Measurements from ENCODE around the gene COL1A2. TPM values are rescaled to one million over a fixed set of nuclear protein-coding genes. Genes with fewer than 3 reads are reported as not detected.
A peak's percentile ranks its signal among the peaks of the same experiment; 100 is the strongest.

COL1A2 gene
- total RNA-seq, 3 donors from 2014 or later, result 94.5 to 300 (median 113) TPM

GRCh38 chr7:94398841-94399240 lies 4.1 kb downstream of the COL1A2 start:
- DNase-seq (ENCODE audit: low spot score in 2 of 2), result no peak
- peak overlapping the region; percentile 1 to 9 (median 5) for H3K4me3 ChIP-seq
- H3K27me3 ChIP-seq, result no peaks in the 10 kb centered on the region
- intact Hi-C loops (cut with DNase I; ENCODE audit: low total_unique reads), result no loop called here
- H3K36me3 ChIP-seq, result no peaks in the 10 kb centered on the region
- no peak overlapping the region for H3K27ac ChIP-seq
- H3K9me3 ChIP-seq, result no peaks in the 10 kb centered on the region
- TF ChIP-seq POLR2A (IDR thresholded peaks at IDR 0.05) (no peak), POLR2AphosphoS5 (IDR thresholded peaks at IDR 0.05) (no peak), CTCF (IDR thresholded peaks at IDR 0.05) (no peak)
- no peaks in the 10 kb centered on the region for H3K4me1 ChIP-seq

GRCh38 chr7:94400022-94400421 lies 5.3 kb downstream of the COL1A2 start:
- Histone ChIP-seq H3K9me3 (no peaks in the 10 kb centered on the region), H3K27me3 (no peaks in the 10 kb centered on the region), H3K4me3 (peak overlapping the region in 2 of 3 donors; percentile 8 to 47), H3K27ac (peak overlapping the region; percentile 27 to 56), H3K36me3 (no peaks in the 10 kb centered on the region), H3K4me1 (no peaks in the 10 kb centered on the region)
- no peak for DNase-seq (ENCODE audit: low spot score in 2 of 2)
- TF ChIP-seq POLR2AphosphoS5 (IDR thresholded peaks at IDR 0.05) (no peak), POLR2A (IDR thresholded peaks at IDR 0.05) (no peak), CTCF (IDR thresholded peaks at IDR 0.05) (no peak)
- intact Hi-C loops (cut with DNase I; ENCODE audit: low total_unique reads), result no loop called here

GRCh38 chr7:94400643-94401427 lies 6.1 kb downstream of the COL1A2 start:
- Histone ChIP-seq H3K27ac (peak overlapping the region in 1 of 2 donors; percentile 11), H3K4me1 (no peaks in the 10 kb centered on the region), H3K36me3 (no peaks in the 10 kb centered on the region), H3K4me3 (peak overlapping the region in 2 of 3 donors; percentile 8 to 47), H3K27me3 (no peaks in the 10 kb centered on the region), H3K9me3 (no peaks in the 10 kb centered on the region)
- no peak for DNase-seq (ENCODE audit: low spot score in 2 of 2)
- intact Hi-C loops (cut with DNase I; ENCODE audit: low total_unique reads), result no loop called here
- TF ChIP-seq POLR2AphosphoS5 (IDR thresholded peaks at IDR 0.05) (no peak), CTCF (IDR thresholded peaks at IDR 0.05) (no peak), POLR2A (IDR thresholded peaks at IDR 0.05) (no peak)

GRCh38 chr7:94401428-94401814 lies 6.7 kb downstream of the COL1A2 start:
- no peaks in the 10 kb centered on the region for H3K9me3 ChIP-seq
- no peak for DNase-seq (ENCODE audit: low spot score in 2 of 2)
- no peak for TF ChIP-seq CTCF (IDR thresholded peaks at IDR 0.05)
- no peak for TF ChIP-seq POLR2A (IDR thresholded peaks at IDR 0.05)
- no peak for TF ChIP-seq POLR2AphosphoS5 (IDR thresholded peaks at IDR 0.05)
- intact Hi-C loops (cut with DNase I; ENCODE audit: low total_unique reads), result no loop called here
- no peak overlapping the region for H3K27ac ChIP-seq
- no peaks in the 10 kb centered on the region for H3K4me1 ChIP-seq
- no peaks in the 10 kb centered on the region for H3K27me3 ChIP-seq
- no peak overlapping the region for H3K4me3 ChIP-seq
- no peaks in the 10 kb centered on the region for H3K36me3 ChIP-seq

GRCh38 chr7:94403546-94403945 lies 8.9 kb downstream of the COL1A2 start:
- TF ChIP-seq POLR2AphosphoS5 (IDR thresholded peaks at IDR 0.05) (no peak), POLR2A (IDR thresholded peaks at IDR 0.05) (no peak), CTCF (IDR thresholded peaks at IDR 0.05) (no peak)
- no peak overlapping the region for H3K4me3 ChIP-seq
- H3K4me1 ChIP-seq, result no peaks in the 10 kb centered on the region
- peak overlapping the region in 1 of 2 donors; percentile 41 for H3K27ac ChIP-seq
- DNase-seq (ENCODE audit: low spot score in 2 of 2), result no peak
- H3K36me3 ChIP-seq, result no peaks in the 10 kb centered on the region
- intact Hi-C loops (cut with DNase I; ENCODE audit: low total_unique reads), result no loop called here
- H3K9me3 ChIP-seq, result no peaks in the 10 kb centered on the region
- H3K27me3 ChIP-seq, result no peaks in the 10 kb centered on the region
